ENCODE results near the gene OXCT1. TPM values are rescaled to one million over a fixed set of nuclear protein-coding genes. Genes with fewer than 3 reads are reported as not detected.
A peak's percentile ranks its signal among the peaks of the same experiment; 100 is the strongest.

OXCT1 gene
- total and polyA plus RNA-seq, 2 experiments from 2014 or later: 12.4 to 16.9 TPM

DNA sequence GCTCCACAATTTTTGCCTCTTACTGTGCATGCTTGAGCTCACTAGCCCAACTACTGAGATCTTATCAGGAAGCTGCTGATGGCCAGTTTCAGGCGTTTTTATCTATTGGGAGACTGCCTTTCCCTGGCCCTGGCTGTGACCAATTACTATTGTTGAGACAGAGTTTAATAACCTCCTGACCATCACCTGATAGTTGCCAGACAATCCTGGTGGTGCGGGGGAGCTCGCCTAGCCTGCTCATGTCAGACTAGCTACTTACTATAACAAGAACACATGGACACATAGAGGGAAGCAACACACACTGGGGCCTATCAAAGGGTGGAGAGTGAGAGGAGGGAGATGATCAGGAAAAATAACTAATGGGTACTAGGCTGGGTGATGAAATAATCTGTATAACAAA lies 13.0 kb upstream of the OXCT1 start:
- Histone ChIP-seq H3K4me3 (no peak overlapping the region), H3K36me3 (replicated peaks; ENCODE audit: insufficient read depth, low read depth) (no peaks in the 10 kb centered on the region), H4K20me1 (ENCODE audit: insufficient read depth, poor library complexity, severe bottlenecking) (no peaks in the 10 kb centered on the region), H3K4me2 (no peak overlapping the region), H2AFZ (no peak overlapping the region), H3K4me1 (ENCODE audit: insufficient read depth) (peaks cover 6% of the 10 kb centered on the region), H3K79me2 (no peaks in the 10 kb centered on the region), H3K27me3 (no peaks in the 10 kb centered on the region), H3K9me2 (replicated peaks; ENCODE audit: insufficient read depth) (no peaks in the 10 kb centered on the region), H3K9me3 (ENCODE audit: low read depth) (no peaks in the 10 kb centered on the region), H3K27ac (no peak overlapping the region)
- TF ChIP-seq EZH2 (IDR thresholded peaks at IDR 0.05; ENCODE audit: borderline replicate concordance) (no peak), CTCF (IDR thresholded peaks at IDR 0.05; ENCODE audit: poor library complexity) (no peak), EZH2phosphoT487 (IDR thresholded peaks at IDR 0.05; ENCODE audit: low read depth, severe bottlenecking, unreplicated experiment) (no peak)
- 66% methylated on average over 3 of the region's 3 CpGs for WGBS (ENCODE audit: low lambda C conversion rate, missing lambda C conversion rate)
- DNase-seq (ENCODE audit: low spot score): no peak

DNA sequence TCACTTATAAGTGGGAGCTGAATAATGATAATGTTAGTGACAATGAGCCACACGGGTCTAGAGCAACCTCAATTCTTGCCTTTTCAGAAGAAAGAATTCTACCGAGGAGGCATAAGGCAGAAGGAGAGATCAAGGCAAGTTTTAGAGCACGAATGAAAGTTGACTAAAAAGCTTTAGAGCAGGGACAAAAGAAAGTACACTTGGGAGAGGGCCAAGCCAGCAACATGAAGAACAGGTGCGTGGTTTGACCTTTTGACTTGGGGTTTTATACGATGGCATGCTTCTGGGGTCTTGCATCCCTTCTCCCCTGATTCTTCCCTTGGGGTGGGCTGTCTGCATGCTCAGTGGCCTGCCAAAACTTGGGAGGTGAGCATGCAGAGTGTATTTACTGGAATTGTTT lies 12.5 kb upstream of the OXCT1 start:
- Histone ChIP-seq H3K9me2 (replicated peaks; ENCODE audit: insufficient read depth) (no peaks in the 10 kb centered on the region), H3K4me2 (no peak overlapping the region), H3K4me1 (ENCODE audit: insufficient read depth) (peaks cover 6% of the 10 kb centered on the region), H3K4me3 (no peak overlapping the region), H3K27ac (no peak overlapping the region), H3K27me3 (no peaks in the 10 kb centered on the region), H2AFZ (no peak overlapping the region), H3K36me3 (replicated peaks; ENCODE audit: insufficient read depth, low read depth) (no peaks in the 10 kb centered on the region), H3K9me3 (ENCODE audit: low read depth) (no peaks in the 10 kb centered on the region), H3K79me2 (no peaks in the 10 kb centered on the region), H4K20me1 (ENCODE audit: insufficient read depth, poor library complexity, severe bottlenecking) (no peaks in the 10 kb centered on the region)
- 83% methylated on average over 5 of the region's 5 CpGs for WGBS (ENCODE audit: low lambda C conversion rate, missing lambda C conversion rate)
- no peak for TF ChIP-seq CTCF (IDR thresholded peaks at IDR 0.05; ENCODE audit: poor library complexity)
- no peak for TF ChIP-seq EZH2 (IDR thresholded peaks at IDR 0.05; ENCODE audit: borderline replicate concordance)
- no peak for TF ChIP-seq EZH2phosphoT487 (IDR thresholded peaks at IDR 0.05; ENCODE audit: low read depth, severe bottlenecking, unreplicated experiment)
- DNase-seq (ENCODE audit: low spot score): no peak

DNA sequence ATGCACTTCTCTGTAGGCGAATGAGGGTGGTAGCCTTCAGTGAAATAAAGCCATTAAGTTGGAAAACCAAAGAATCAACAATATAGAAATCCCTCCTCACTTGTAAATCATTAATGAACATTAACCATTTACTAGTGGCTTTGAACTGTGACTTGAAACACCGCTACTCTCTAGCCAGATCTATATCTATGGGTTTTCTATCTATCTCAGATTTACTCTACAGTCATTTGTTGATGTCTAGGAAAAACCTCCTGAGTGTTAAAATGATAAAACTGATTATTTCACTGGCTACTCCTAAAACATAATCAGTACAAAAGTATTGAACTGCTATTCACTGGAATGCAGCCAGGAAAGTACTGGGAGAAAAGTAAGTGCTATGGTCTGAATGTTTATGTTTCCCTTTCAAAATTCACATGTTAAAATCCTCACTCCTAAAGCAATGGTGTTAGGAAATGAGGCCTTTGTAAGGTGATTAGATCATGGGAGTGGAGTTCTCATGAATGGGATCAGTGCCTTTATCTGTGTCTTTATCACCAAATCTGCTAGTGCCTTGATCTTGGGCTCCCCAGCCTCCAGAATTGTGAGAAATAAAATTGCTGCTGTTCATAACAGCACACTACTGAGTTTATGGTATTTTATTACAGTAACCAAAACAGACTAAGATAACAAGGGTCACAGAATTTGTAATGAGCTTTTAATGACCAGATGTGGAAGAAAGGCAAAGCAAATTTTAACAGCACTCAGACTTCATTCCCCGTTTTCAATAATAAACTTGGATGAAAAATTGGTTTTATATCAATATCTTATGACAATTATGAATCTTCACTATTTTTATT lies 8.6 kb upstream of the OXCT1 start:
- Histone ChIP-seq H3K27ac (peak overlapping the region; percentile 13), H3K4me2 (peak overlapping the region; percentile 55), H3K9me2 (replicated peaks; ENCODE audit: insufficient read depth) (no peaks in the 10 kb centered on the region), H3K36me3 (replicated peaks; ENCODE audit: insufficient read depth, low read depth) (no peaks in the 10 kb centered on the region), H3K9me3 (ENCODE audit: low read depth) (no peaks in the 10 kb centered on the region), H3K79me2 (no peaks in the 10 kb centered on the region), H3K27me3 (no peaks in the 10 kb centered on the region), H4K20me1 (ENCODE audit: insufficient read depth, poor library complexity, severe bottlenecking) (no peaks in the 10 kb centered on the region), H3K4me1 (ENCODE audit: insufficient read depth) (peaks cover 6% of the 10 kb centered on the region), H3K4me3 (no peak overlapping the region), H2AFZ (no peak overlapping the region)
- 62% methylated on average over 3 of the region's 3 CpGs for WGBS (ENCODE audit: low lambda C conversion rate, missing lambda C conversion rate)
- no peak for TF ChIP-seq CTCF (IDR thresholded peaks at IDR 0.05; ENCODE audit: poor library complexity)
- no peak for TF ChIP-seq EZH2 (IDR thresholded peaks at IDR 0.05; ENCODE audit: borderline replicate concordance)
- no peak for TF ChIP-seq EZH2phosphoT487 (IDR thresholded peaks at IDR 0.05; ENCODE audit: low read depth, severe bottlenecking, unreplicated experiment)
- DNase-seq (ENCODE audit: low spot score): no peak
